WERI-Rb-1 (cell line): ENCODE measurements around the gene C2orf92.
"Not testable (repeated sequence)": the region's sequence is repeated elsewhere in the genome, so short reads cannot be mapped to it uniquely, and the experiment has no call there.

Experiments used
- DNase-seq: peaks from one replicate; pipeline ENCODE4 v3.0.0-alpha.2; 2020
- H3K27ac ChIP-seq: fragments of 250-450 bp; sonication (Bioruptor Pico); 2 replicates; pipeline ENCODE4 v1.5.1; 2020; ENCODE audit warnings: mild to moderate bottlenecking, moderate library complexity
- H3K27me3 ChIP-seq: fragments of 250-450 bp; sonication (Bioruptor Pico); 2 replicates; pipeline ENCODE4 v1.5.1; 2021; ENCODE audit warnings: mild to moderate bottlenecking, low read depth, moderate library complexity; ENCODE audit not compliant: insufficient read depth, severe bottlenecking
- H3K36me3 ChIP-seq: fragments of 250-450 bp; sonication (Bioruptor Pico); 2 replicates; pipeline ENCODE4 v1.5.1; 2020; ENCODE audit warnings: mild to moderate bottlenecking, moderate library complexity
- H3K4me3 ChIP-seq: 2 replicates; pipeline ENCODE4 v1.5.1; 2011; ENCODE audit warnings: low read depth, mild to moderate bottlenecking, control low read depth, low read length
- H3K9me3 ChIP-seq: fragments of 250-450 bp; sonication (Bioruptor Pico); 2 replicates; pipeline ENCODE4 v1.5.1; 2021; ENCODE audit warnings: mild to moderate bottlenecking, moderate library complexity; ENCODE audit not compliant: severe bottlenecking
- TF ChIP-seq, protein P1 (sequence below): IDR thresholded peaks from 2 replicates; pipeline ENCODE4 v1.5.1; 2011; ENCODE audit warnings: low read depth, mild to moderate bottlenecking, control low read depth, inconsistent platforms, low read length

C2orf92 gene

DNA sequence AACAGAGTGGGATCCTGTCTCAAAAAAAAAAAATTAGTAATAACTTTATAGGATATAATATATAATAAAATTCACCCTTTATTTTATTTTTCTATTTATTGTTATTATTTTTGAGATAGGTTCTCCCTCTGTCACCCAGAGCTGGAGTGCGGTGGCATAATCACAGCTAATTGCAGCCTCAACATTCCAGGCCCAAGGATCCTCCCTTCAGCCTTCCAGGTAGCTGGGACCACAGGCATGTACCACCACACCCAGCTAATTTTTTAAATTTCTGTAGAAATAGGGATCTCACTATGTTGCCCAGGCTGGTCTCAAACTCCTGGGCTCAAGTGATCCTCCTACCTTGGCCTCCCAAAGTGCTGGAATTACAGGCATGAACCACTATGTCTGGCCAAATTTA is 958 bp downstream of the C2orf92 start:
- no peak for DNase-seq
- TF ChIP-seq, protein P1, sequence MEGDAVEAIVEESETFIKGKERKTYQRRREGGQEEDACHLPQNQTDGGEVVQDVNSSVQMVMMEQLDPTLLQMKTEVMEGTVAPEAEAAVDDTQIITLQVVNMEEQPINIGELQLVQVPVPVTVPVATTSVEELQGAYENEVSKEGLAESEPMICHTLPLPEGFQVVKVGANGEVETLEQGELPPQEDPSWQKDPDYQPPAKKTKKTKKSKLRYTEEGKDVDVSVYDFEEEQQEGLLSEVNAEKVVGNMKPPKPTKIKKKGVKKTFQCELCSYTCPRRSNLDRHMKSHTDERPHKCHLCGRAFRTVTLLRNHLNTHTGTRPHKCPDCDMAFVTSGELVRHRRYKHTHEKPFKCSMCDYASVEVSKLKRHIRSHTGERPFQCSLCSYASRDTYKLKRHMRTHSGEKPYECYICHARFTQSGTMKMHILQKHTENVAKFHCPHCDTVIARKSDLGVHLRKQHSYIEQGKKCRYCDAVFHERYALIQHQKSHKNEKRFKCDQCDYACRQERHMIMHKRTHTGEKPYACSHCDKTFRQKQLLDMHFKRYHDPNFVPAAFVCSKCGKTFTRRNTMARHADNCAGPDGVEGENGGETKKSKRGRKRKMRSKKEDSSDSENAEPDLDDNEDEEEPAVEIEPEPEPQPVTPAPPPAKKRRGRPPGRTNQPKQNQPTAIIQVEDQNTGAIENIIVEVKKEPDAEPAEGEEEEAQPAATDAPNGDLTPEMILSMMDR = no peak
- H3K36me3 ChIP-seq = no peaks in the 10 kb centered on the region

DNA sequence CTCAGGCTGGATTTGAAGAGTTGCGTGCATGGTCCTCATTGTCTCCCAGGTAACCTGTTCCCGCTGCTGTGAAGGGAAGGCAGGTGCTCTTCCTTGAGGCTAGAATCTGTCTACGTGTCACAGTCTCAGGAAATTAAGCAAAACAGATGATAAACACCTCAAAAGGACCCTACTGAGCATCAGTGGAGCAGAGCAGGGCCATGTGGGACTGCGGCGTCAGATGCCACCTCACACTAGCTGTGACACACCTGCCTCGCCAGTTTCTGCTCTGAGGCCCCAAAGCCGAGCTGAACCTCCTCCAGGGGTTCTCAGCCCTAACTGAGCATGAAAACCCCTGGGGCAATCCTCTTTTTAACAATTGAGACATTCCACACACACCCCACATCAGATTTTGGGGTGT is 2.0 kb downstream of the C2orf92 start:
- Histone ChIP-seq H3K27ac (no peak overlapping the region), H3K36me3 (no peaks in the 10 kb centered on the region), H3K4me3 (no peak overlapping the region), H3K27me3 (no peaks in the 10 kb centered on the region), H3K9me3 (no peaks in the 10 kb centered on the region)
- TF ChIP-seq, protein P1 = no peak
- DNase-seq = no peak

More for the DNA sequence above, 958 bp downstream of the C2orf92 start:
- H3K4me3 ChIP-seq = no peak overlapping the region
- no peaks in the 10 kb centered on the region for H3K9me3 ChIP-seq
- H3K27ac ChIP-seq = no peak overlapping the region
- H3K27me3 ChIP-seq = no peaks in the 10 kb centered on the region

DNA sequence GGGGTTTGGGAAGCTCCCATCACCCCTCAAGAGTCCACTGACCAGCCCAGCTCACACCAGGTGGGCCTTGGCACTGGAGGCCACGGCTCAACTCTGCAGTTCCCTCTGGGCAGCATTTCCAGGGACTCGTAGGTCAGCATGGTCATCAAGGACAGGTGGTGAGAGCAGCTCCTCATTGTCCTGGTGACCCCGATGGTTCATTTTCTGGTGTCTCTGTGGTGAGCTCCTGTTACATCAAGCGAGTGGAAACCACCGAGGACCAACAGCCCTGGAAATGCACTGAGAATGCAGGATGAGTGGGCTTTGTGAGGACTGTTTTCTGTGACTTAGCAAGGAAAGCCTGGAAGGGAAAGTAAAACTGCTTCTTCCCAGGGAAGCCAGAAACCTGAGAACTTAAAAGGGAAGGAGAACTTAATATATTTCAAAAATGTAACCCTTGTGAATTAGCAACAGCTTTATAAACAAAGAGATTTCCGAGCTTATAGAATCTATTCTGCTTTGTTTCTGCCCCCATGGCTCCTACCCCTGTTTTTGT is 3.2 kb downstream of the C2orf92 start:
- H3K36me3 ChIP-seq, H3K27ac ChIP-seq, H3K4me3 ChIP-seq, DNase-seq, H3K27me3 ChIP-seq, H3K9me3 ChIP-seq: not testable (repeated sequence)

DNA sequence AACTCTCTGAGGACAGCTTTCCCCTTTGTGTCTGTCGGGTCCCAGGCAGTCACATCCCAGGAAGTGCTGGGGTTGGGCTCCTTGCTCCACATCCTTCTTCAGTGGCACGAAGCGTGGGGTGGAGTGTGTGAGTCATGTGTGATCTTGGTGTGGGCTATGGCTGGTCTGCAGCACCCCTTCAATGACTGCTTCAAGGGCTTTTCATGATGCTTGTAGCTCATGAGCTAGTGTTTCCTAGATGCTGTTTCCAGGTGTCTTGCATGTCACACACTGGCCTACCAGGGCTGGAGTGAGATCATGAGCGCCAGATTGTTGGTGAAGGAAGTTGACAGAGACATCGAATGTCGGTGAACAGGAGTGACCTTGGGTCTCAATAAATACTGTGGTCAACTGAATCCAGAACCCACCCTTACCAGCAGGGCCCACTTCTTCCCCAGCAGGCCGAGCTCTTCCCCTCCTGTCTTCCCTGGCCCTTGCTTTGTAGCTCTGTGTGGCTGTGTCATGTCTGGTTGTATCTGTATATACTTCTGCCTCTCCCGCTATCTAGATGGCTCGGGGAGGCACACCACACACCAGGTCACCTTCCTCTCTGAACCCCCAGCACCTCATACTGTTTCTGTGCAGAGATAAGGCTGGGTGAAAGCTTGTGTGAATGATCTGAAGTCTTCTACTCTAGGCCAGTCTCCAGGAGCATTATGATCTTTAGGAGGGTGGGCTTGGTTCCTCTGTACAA is 3.8 kb downstream of the C2orf92 start:
- Histone ChIP-seq H3K27me3 (no peaks in the 10 kb centered on the region), H3K4me3 (no peak overlapping the region), H3K36me3 (no peaks in the 10 kb centered on the region), H3K27ac (no peak overlapping the region), H3K9me3 (no peaks in the 10 kb centered on the region)
- DNase-seq = no peak
- TF ChIP-seq, protein P1 = no peak

DNA sequence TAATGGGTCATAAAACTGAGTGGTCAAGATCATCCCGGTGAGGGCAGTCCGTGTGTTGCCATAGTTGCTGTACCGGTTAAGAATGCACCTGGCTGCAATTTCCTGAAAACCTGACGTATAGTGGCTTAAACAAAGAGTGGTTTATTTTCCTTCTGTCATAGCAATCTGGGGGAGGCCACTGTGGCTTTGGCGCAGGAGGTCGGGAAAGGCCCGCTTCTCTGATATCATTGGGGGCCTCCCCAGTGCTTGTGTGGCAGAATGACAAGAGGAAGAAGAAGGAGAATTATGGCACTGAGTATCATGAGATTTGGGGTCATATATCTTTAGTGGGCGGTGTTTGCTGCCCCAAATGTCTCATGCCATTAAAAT is 4.4 kb downstream of the C2orf92 start:
- TF ChIP-seq, protein P1 = no peak
- H3K27ac ChIP-seq = no peak overlapping the region
- H3K4me3 ChIP-seq = no peak overlapping the region
- no peaks in the 10 kb centered on the region for H3K27me3 ChIP-seq
- H3K36me3 ChIP-seq = no peaks in the 10 kb centered on the region
- DNase-seq = no peak
- H3K9me3 ChIP-seq = no peaks in the 10 kb centered on the region

DNA sequence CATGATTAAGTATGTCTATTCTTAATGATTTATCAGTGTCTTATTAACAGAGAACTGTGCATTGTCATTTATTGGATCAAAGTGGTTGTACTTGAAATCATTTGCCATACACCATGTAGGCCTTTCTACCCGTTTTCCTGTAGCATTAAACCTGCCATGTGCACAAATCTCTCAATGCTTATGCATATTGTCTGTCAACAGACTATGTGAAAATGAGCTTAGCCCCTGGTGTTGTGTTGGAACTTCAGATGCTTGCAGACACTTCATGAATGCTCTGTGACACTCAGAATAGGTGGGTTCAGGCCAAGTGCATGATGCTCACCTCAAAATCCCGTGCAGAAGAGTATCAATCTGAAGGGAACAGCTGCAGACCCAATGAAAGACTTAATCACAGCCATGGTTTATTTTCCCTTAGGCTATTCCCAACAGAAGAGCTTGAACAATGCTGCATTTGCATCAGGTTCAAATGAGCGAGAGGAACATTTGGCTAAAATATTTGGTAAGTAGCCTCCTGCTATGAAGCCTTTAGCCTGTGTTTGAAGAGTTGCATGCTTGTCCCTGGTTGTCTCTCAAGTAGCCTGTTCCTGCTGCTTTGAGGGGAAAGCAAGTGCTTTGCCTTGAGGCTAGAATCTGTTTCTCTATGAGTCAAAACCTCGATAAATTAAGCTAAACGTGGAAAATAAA is 6.1 kb downstream of the C2orf92 start:
- Histone ChIP-seq H3K27me3 (no peaks in the 10 kb centered on the region), H3K9me3 (no peaks in the 10 kb centered on the region), H3K4me3 (no peak overlapping the region), H3K36me3 (no peaks in the 10 kb centered on the region), H3K27ac (no peak overlapping the region)
- TF ChIP-seq, protein P1 = no peak
- no peak for DNase-seq
